Osteoblast (primary cell): Measurements from ENCODE around the gene HYCC1. TPM values are rescaled to one million over a fixed set of nuclear protein-coding genes. Genes with fewer than 3 reads are reported as not detected.
A peak's percentile ranks its signal among the peaks of the same experiment; 100 is the strongest.
"Not testable (repeated sequence)": the region's sequence is repeated elsewhere in the genome, so short reads cannot be mapped to it uniquely, and the experiment has no call there.

Experiments
- DNase-seq: peaks from one replicate; pipeline ENCODE4 v3.0.0; 2011; ENCODE audit warnings: low spot score, mixed read lengths; ENCODE audit not compliant: insufficient read length; ENCODE audit errors: missing footprints
- H2AFZ ChIP-seq: 2 replicates; pipeline ENCODE4 v1.6.0; 2011; ENCODE audit warnings: mild to moderate bottlenecking, low read length
- H3K27ac ChIP-seq: 2 replicates; pipeline ENCODE4 v1.5.1; 2011; ENCODE audit warnings: mild to moderate bottlenecking, low read depth, low read length, moderate library complexity
- H3K27me3 ChIP-seq: 2 replicates; pipeline ENCODE4 v1.6.0; 2012; ENCODE audit warnings: mild to moderate bottlenecking, control low read depth, inconsistent platforms, low read length, moderate library complexity; ENCODE audit not compliant: insufficient read depth
- H3K36me3 ChIP-seq: 2 replicates; pipeline ENCODE4 v1.5.1; 2011; ENCODE audit warnings: mild to moderate bottlenecking, low read length, control low read depth, moderate library complexity; ENCODE audit not compliant: insufficient read depth
- H3K4me1 ChIP-seq: 2 replicates; pipeline ENCODE4 v1.5.1; 2011; ENCODE audit warnings: mild to moderate bottlenecking, low read length, control low read depth, moderate library complexity; ENCODE audit not compliant: insufficient read depth
- H3K4me2 ChIP-seq: 2 replicates; pipeline ENCODE4 v1.6.0; 2011; ENCODE audit warnings: mild to moderate bottlenecking, low read length; ENCODE audit not compliant: insufficient read depth
- H3K4me3 ChIP-seq: fragments of 200-600 bp; sonication (generic); 3 replicates; pipeline ENCODE4 v1.5.1; 2012; ENCODE audit warnings: mild to moderate bottlenecking, low read length, inconsistent platforms; ENCODE audit not compliant: insufficient read depth
- H3K79me2 ChIP-seq: 2 replicates; pipeline ENCODE4 v1.6.0; 2012; ENCODE audit warnings: mild to moderate bottlenecking, low read length, control low read depth, inconsistent platforms; ENCODE audit not compliant: insufficient read depth
- H3K9me3 ChIP-seq: 2 replicates; pipeline ENCODE4 v1.5.1; 2011; ENCODE audit warnings: low read depth, low read length, control low read depth
- H4K20me1 ChIP-seq: 2 replicates; pipeline ENCODE4 v1.6.0; 2012; ENCODE audit warnings: mild to moderate bottlenecking, low read length, control low read depth; ENCODE audit not compliant: insufficient read depth
- total RNA-seq: library from RNA; depleted of rRNA; stranded (reverse); fragments of >200 nt; gene quantifications from 2 replicates; pipeline ENCODE4 v1.2.3, GENCODE V29; 2012
- TF ChIP-seq, protein P1 (sequence below): IDR thresholded peaks from 2 replicates; pipeline ENCODE4 v1.5.1; 2011; ENCODE audit warnings: mild to moderate bottlenecking, low read depth, low read length, moderate library complexity; ENCODE audit errors: extremely low read depth

The HYCC1 gene
- total RNA-seq, 1 donor = 121 TPM

DNA sequence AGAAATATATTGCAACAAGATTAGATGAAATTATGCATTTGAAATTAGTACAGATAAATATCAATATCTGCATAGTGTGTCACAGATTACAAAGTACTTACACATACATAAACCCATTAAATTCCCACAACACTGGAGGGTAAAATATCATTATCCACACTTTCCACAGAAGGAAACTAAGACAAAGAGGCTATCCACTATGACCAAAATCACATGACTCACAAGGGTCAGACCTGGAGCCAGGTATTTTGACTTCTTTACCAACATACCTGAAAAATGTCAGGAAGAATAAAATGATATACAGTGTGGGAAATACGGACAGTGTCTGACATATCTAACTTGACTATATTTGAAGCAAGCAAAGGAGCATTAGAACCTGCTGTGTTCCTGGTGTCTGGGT, 34.1 kb downstream of the HYCC1 start:
- Histone ChIP-seq H3K27me3 (no peaks in the 10 kb centered on the region), H3K79me2 (peaks cover 42% of the 10 kb centered on the region), H4K20me1 (no peaks in the 10 kb centered on the region), H3K36me3 (peaks cover 28% of the 10 kb centered on the region), H3K4me3 (no peak overlapping the region), H3K4me2 (peak overlapping the region; percentile 43), H3K9me3 (no peaks in the 10 kb centered on the region), H2AFZ (no peak overlapping the region), H3K4me1 (peaks cover 26% of the 10 kb centered on the region), H3K27ac (peak overlapping the region; percentile 87)
- no peak for DNase-seq
- TF ChIP-seq, protein P1, sequence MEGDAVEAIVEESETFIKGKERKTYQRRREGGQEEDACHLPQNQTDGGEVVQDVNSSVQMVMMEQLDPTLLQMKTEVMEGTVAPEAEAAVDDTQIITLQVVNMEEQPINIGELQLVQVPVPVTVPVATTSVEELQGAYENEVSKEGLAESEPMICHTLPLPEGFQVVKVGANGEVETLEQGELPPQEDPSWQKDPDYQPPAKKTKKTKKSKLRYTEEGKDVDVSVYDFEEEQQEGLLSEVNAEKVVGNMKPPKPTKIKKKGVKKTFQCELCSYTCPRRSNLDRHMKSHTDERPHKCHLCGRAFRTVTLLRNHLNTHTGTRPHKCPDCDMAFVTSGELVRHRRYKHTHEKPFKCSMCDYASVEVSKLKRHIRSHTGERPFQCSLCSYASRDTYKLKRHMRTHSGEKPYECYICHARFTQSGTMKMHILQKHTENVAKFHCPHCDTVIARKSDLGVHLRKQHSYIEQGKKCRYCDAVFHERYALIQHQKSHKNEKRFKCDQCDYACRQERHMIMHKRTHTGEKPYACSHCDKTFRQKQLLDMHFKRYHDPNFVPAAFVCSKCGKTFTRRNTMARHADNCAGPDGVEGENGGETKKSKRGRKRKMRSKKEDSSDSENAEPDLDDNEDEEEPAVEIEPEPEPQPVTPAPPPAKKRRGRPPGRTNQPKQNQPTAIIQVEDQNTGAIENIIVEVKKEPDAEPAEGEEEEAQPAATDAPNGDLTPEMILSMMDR = no peak

DNA sequence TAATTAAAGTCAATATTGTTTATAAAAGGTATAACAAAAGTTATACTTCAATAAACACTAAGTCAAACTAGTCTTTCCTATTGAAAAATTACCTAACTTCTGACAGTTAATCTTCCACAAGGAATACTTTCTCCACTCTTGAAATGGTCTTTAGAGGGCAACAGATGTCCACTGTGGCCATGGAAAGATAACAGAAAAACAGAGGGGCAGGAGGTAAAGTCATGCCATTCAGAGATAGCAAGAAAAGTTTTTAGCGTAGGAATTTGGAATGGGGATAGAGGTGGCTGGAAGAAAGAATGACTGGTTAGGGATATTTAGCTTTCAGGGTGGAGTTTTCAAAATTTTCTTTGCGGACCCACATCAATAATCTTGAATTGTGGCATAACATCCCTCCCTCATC, 34.7 kb downstream of the HYCC1 start:
- Histone ChIP-seq H3K4me2 (no peak overlapping the region), H3K4me1 (peaks cover 26% of the 10 kb centered on the region), H3K36me3 (peaks cover 33% of the 10 kb centered on the region), H2AFZ (no peak overlapping the region), H3K27me3 (no peaks in the 10 kb centered on the region), H3K9me3 (no peaks in the 10 kb centered on the region), H3K4me3 (no peak overlapping the region), H4K20me1 (no peaks in the 10 kb centered on the region), H3K79me2 (peaks cover 36% of the 10 kb centered on the region), H3K27ac (peak overlapping the region; percentile 87)
- TF ChIP-seq, protein P1 = no peak
- DNase-seq = no peak

DNA sequence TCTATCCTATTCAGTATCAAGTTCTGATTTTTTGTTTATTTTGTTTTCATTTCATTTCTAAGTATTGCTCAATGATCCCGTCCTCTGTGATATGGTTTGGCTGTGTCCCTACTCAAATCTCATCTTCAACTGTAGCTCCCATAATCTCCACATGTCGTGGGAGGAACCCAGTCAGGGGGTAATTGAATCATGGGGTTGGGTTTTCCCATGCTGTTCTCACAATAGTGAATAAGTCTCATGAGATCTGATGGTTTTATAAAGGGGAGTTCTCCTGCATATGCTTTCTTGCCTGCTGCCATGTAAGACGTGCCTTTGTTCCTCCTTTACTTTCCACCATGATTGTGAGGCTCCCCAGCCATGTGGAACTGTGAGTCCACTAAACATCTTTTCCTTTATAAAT, 39.3 kb downstream of the HYCC1 start:
- peaks cover 18% of the 10 kb centered on the region for H3K79me2 ChIP-seq
- DNase-seq, H2AFZ ChIP-seq, H3K9me3 ChIP-seq, H4K20me1 ChIP-seq, H3K27me3 ChIP-seq, H3K4me2 ChIP-seq, H3K27ac ChIP-seq, H3K4me3 ChIP-seq: not testable (repeated sequence)
- H3K4me1 ChIP-seq = peaks cover 13% of the 10 kb centered on the region
- H3K36me3 ChIP-seq = peaks cover 61% of the 10 kb centered on the region

DNA sequence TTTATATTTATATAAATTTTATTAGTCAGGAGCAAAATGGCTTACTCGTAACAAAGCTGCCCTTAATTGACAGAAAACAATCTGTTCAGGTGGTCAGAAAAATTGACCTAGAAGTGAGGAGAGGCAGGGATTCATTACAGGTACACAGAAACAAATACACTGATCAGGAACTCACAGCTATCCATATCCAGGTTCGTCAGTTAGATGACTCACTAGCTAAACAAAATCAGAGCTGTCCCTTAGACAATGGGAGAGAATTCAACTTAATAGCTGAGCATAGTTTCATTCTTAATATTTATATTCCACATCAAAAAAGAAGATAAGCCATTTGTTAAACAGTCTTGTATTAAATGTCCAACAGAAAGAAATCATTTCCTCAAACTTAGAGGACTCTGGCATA, 41.7 kb downstream of the HYCC1 start:
- Histone ChIP-seq H3K4me3 (no peak overlapping the region), H3K27ac (no peak overlapping the region), H3K9me3 (no peaks in the 10 kb centered on the region), H4K20me1 (no peaks in the 10 kb centered on the region), H2AFZ (no peak overlapping the region), H3K27me3 (no peaks in the 10 kb centered on the region), H3K4me1 (no peaks in the 10 kb centered on the region), H3K36me3 (peaks cover 66% of the 10 kb centered on the region), H3K79me2 (peaks cover 5% of the 10 kb centered on the region), H3K4me2 (no peak overlapping the region)
- TF ChIP-seq, protein P1 = no peak
- no peak for DNase-seq
